ENCODE data around the gene RHOT2.

Gene RHOT2

GRCh38 chr16:659618-660017, 8.3 kb upstream of the RHOT2 start:
- DNase-seq (ENCODE audit: low spot score), result no peak
- TF ChIP-seq CTCF (IDR thresholded peaks at IDR 0.05), result no peak
- H3K4me3 ChIP-seq, result no peak overlapping the region
- H3K27ac ChIP-seq, result no peak overlapping the region

- no peak for TF ChIP-seq CTCF (IDR thresholded peaks at IDR 0.05)
- peak overlapping the region; percentile 66 to 87 for H3K27ac ChIP-seq
- H3K4me3 ChIP-seq, result peak overlapping the region; percentile 64
- DNase-seq (ENCODE audit: low spot score), result no peak
Observed at GRCh38 chr16:660132-660458, 7.8 kb upstream of the RHOT2 start.

- H3K27ac ChIP-seq, result peak overlapping the region; percentile 66 to 87
- peak overlapping the region; percentile 64 for H3K4me3 ChIP-seq
- DNase-seq (ENCODE audit: low spot score), result peak; percentile 92
- peak; percentile 28 for TF ChIP-seq CTCF (IDR thresholded peaks at IDR 0.05)
Observed at GRCh38 chr16:660459-661183, 7.3 kb upstream of the RHOT2 start.

- TF ChIP-seq CTCF (IDR thresholded peaks at IDR 0.05), result no peak
- H3K4me3 ChIP-seq, result peak overlapping the region; percentile 54
- no peak for DNase-seq (ENCODE audit: low spot score)
- peak overlapping the region in 1 of 2 donors; percentile 75 for H3K27ac ChIP-seq
Observed at GRCh38 chr16:661184-661821, 6.6 kb upstream of the RHOT2 start.

- no peak overlapping the region for H3K4me3 ChIP-seq
- H3K27ac ChIP-seq, result no peak overlapping the region
- no peak for DNase-seq (ENCODE audit: low spot score)
- no peak for TF ChIP-seq CTCF (IDR thresholded peaks at IDR 0.05)
Observed at GRCh38 chr16:662095-662494, 5.8 kb upstream of the RHOT2 start.

- Histone ChIP-seq H3K27ac (no peak overlapping the region), H3K4me3 (no peak overlapping the region)
- TF ChIP-seq CTCF (IDR thresholded peaks at IDR 0.05), result no peak
- DNase-seq (ENCODE audit: low spot score), result no peak
Observed at GRCh38 chr16:662597-662996, 5.3 kb upstream of the RHOT2 start.

GRCh38 chr16:666572-666971, 1.4 kb upstream of the RHOT2 start:
- no peak for DNase-seq (ENCODE audit: low spot score)
- Histone ChIP-seq H3K27ac (no peak overlapping the region), H3K4me3 (no peak overlapping the region)
- no peak for TF ChIP-seq CTCF (IDR thresholded peaks at IDR 0.05)

Measured in coronary artery (tissue), 2 donors.